ENCODE measurements around the gene TCERG1L. TPM values are rescaled to one million over a fixed set of nuclear protein-coding genes. Genes with fewer than 3 reads are reported as not detected.
"Not testable (repeated sequence)": the region's sequence is repeated elsewhere in the genome, so short reads cannot be mapped to it uniquely, and the experiment has no call there.

The TCERG1L gene
- total RNA-seq, 4 donors from 2014 or later, result not detected

GRCh38 chr10:131344747-131345146, 33.2 kb upstream of the TCERG1L start:
- DNase-seq, result no peak
- Histone ChIP-seq H3K27ac (no peak overlapping the region), H3K36me3 (no peaks in the 10 kb centered on the region), H3K4me3 (no peak overlapping the region), H3K4me1 (no peaks in the 10 kb centered on the region), H3K9me3 (no peaks in the 10 kb centered on the region), H3K27me3 (no peaks in the 10 kb centered on the region)
- TF ChIP-seq POLR2A (IDR thresholded peaks at IDR 0.05), result no peak

GRCh38 chr10:131337741-131338140, 26.2 kb upstream of the TCERG1L start:
- TF ChIP-seq POLR2A (IDR thresholded peaks at IDR 0.05) (no peak), CTCF (IDR thresholded peaks at IDR 0.05) (no peak)
- H3K27ac ChIP-seq, result no peak overlapping the region
- H3K9me3 ChIP-seq, result no peaks in the 10 kb centered on the region
- H3K4me3 ChIP-seq, result no peak overlapping the region
- H3K4me1 ChIP-seq, result no peaks in the 10 kb centered on the region
- no peak for DNase-seq
- H3K27me3 ChIP-seq, result no peaks in the 10 kb centered on the region
- H3K36me3 ChIP-seq, result no peaks in the 10 kb centered on the region

- H3K4me1 ChIP-seq, result no peaks in the 10 kb centered on the region
- H3K9me3 ChIP-seq, result no peaks in the 10 kb centered on the region
- H3K4me3 ChIP-seq, result no peak overlapping the region
- no peaks in the 10 kb centered on the region for H3K36me3 ChIP-seq
- no peaks in the 10 kb centered on the region for H3K27me3 ChIP-seq
- no peak for DNase-seq
- H3K27ac ChIP-seq, result no peak overlapping the region
- no peak for TF ChIP-seq POLR2A (IDR thresholded peaks at IDR 0.05)
- no peak for TF ChIP-seq CTCF (IDR thresholded peaks at IDR 0.05)
Measured at GRCh38 chr10:131332821-131333220, 21.3 kb upstream of the TCERG1L start.

GRCh38 chr10:131323880-131324279, 12.4 kb upstream of the TCERG1L start:
- no peak for DNase-seq
- Histone ChIP-seq H3K36me3 (no peaks in the 10 kb centered on the region), H3K27me3 (no peaks in the 10 kb centered on the region), H3K4me3 (no peak overlapping the region), H3K4me1 (no peaks in the 10 kb centered on the region), H3K27ac (no peak overlapping the region), H3K9me3 (no peaks in the 10 kb centered on the region)
- TF ChIP-seq CTCF (IDR thresholded peaks at IDR 0.05), result no peak
- TF ChIP-seq POLR2A (IDR thresholded peaks at IDR 0.05), result no peak

- DNase-seq, result no peak
- Histone ChIP-seq H3K9me3 (no peaks in the 10 kb centered on the region), H3K4me3 (no peak overlapping the region), H3K4me1 (no peaks in the 10 kb centered on the region), H3K36me3 (no peaks in the 10 kb centered on the region), H3K27me3 (no peaks in the 10 kb centered on the region), H3K27ac (no peak overlapping the region)
- no peak for TF ChIP-seq POLR2A (IDR thresholded peaks at IDR 0.05)
Measured at GRCh38 chr10:131323025-131323424, 11.5 kb upstream of the TCERG1L start.

- not testable (repeated sequence) for DNase-seq, H3K36me3 ChIP-seq, H3K4me1 ChIP-seq, H3K9me3 ChIP-seq, H3K27ac ChIP-seq, H3K4me3 ChIP-seq, H3K27me3 ChIP-seq
Measured at GRCh38 chr10:131322575-131322974, 11.1 kb upstream of the TCERG1L start.

- H3K4me3 ChIP-seq, result no peak overlapping the region
- H3K9me3 ChIP-seq, result no peaks in the 10 kb centered on the region
- no peak for DNase-seq
- no peak for TF ChIP-seq CTCF (IDR thresholded peaks at IDR 0.05)
- TF ChIP-seq POLR2A (IDR thresholded peaks at IDR 0.05), result no peak
- H3K27me3 ChIP-seq, result no peaks in the 10 kb centered on the region
- no peaks in the 10 kb centered on the region for H3K36me3 ChIP-seq
- H3K27ac ChIP-seq, result no peak overlapping the region
- H3K4me1 ChIP-seq, result no peaks in the 10 kb centered on the region
Measured at GRCh38 chr10:131320860-131321604, 9.5 kb upstream of the TCERG1L start.

All from Peyer's patch (tissue), 4 donors.